Left ventricle myocardium inferior (tissue), 1 donor: ENCODE measurements around the gene LIN7B. TPM values are rescaled to one million over a fixed set of nuclear protein-coding genes. Genes with fewer than 3 reads are reported as not detected.
"Not testable (repeated sequence)": the region's sequence is repeated elsewhere in the genome, so short reads cannot be mapped to it uniquely, and the experiment has no call there.

Source experiments
- DNase-seq: peaks from one replicate; pipeline ENCODE4 v3.0.0-alpha.2; 2020
- H3K27ac ChIP-seq: fragments of 200-600 bp; replicated peaks from 2 replicates; pipeline ENCODE4 v1.8.0; 2021
- H3K27me3 ChIP-seq: fragments of 200-600 bp; 2 replicates; pipeline ENCODE4 v1.8.0; 2021; ENCODE audit warnings: low read depth
- H3K36me3 ChIP-seq: fragments of 200-600 bp; 2 replicates; pipeline ENCODE4 v1.8.0; 2021
- H3K4me1 ChIP-seq: fragments of 200-600 bp; 2 replicates; pipeline ENCODE4 v1.8.0; 2021
- H3K4me3 ChIP-seq: fragments of 200-600 bp; 2 replicates; pipeline ENCODE4 v1.8.0; 2021; ENCODE audit warnings: mild to moderate bottlenecking, moderate library complexity
- H3K9me3 ChIP-seq: fragments of 200-600 bp; replicated peaks from 2 replicates; pipeline ENCODE4 v1.8.0; 2021
- CTCF ChIP-seq: fragments of 200-600 bp; IDR thresholded peaks from 2 replicates; pipeline ENCODE4 v1.8.0; 2021; ENCODE audit warnings: antibody characterized with exemption, mild to moderate bottlenecking, borderline replicate concordance
- intact Hi-C: fragments of 100-400 bp; cut with micrococcal nuclease; formaldehyde crosslinking; loops from one replicate; pipeline ENCODE4 v1.11.0; 2022
- total RNA-seq: library from RNA; stranded (reverse); fragmentation: NEBNext Ultra II Directional; extraction: Animal tissue kit (Norgen Biotek cat#: 25700); gene quantifications from one replicate; pipeline ENCODE4 v1.2.1, GENCODE V29; 2021
- donor health status: DM: no; HTN: yes; CAD: no; lungs with severe emphysema.

The LIN7B gene
- total RNA-seq, 1 donor from 2014 or later = 23.4 TPM

DNA sequence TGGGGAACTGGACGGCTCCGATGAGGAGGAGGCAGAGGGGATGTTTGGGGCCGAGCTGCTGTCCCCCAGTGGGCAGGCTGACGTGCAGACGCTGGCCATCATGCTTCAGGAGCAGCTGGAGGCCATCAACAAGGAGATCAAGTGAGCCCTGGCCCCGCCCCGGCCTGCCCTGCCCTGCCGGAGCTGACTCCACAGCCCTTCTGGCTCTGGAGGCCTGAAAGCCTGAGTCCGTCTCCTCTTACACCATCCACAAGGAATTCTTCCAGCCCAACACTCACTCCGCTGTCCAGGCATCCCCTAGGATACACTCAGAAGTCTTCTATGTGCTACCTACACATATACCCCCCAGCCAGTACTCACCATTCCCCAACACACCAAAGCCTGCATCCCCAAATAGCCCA is 22.6 kb downstream of the LIN7B start:
- peak; percentile 85 for DNase-seq
- H3K9me3 ChIP-seq = no peaks in the 10 kb centered on the region
- H3K27me3 ChIP-seq = no peaks in the 10 kb centered on the region
- peaks cover 22% of the 10 kb centered on the region for H3K4me1 ChIP-seq
- H3K27ac ChIP-seq = peak overlapping the region; percentile 82
- peak overlapping the region; percentile 21 for H3K4me3 ChIP-seq
- H3K36me3 ChIP-seq = no peaks in the 10 kb centered on the region
- intact Hi-C loops = no loop called here
- no peak for TF ChIP-seq CTCF

DNA sequence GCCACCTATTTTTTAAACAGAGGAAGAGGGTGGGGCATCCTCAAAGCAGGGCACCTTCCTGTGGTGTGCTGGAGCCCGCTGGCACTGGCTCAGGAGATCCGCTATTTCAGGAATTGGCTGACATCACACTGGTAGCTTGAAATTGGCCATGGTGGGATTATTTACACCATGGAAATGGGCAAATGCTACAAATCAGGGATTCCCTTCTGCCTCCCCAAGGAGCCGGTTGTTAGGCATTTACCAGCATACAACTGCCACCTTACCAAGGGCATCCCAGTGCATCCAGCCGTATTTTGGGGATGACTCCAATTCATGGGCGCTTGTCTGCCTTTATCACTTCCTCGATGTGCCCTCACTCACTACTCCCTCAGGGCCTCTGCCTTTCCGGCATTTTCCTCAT is 26.8 kb downstream of the LIN7B start:
- Histone ChIP-seq H3K4me3 (no peak overlapping the region), H3K27ac (no peak overlapping the region), H3K27me3 (no peaks in the 10 kb centered on the region), H3K4me1 (peaks cover 29% of the 10 kb centered on the region), H3K9me3 (no peaks in the 10 kb centered on the region), H3K36me3 (no peaks in the 10 kb centered on the region)
- no peak for TF ChIP-seq CTCF
- no peak for DNase-seq
- intact Hi-C loops = no loop called here

DNA sequence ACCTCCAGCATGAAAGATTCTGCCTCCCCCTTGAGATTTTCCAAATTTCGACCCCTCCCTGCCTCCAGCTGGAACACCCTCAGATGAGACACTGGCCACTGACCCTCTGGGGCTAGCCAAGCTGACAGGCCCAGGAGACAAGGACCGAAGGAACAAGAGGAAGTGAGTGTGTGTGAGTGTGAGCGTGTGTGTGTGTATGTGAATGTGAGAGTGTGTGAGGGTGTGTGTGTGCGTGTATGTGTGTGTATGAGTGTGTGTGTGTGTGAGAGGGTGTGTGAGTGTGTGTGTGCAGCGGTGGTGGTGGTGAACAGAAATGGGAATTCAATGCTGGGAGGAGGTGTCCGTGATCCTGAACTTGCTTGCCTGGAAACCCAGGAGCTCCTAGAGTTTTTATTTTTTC is 27.2 kb downstream of the LIN7B start:
- Histone ChIP-seq H3K36me3 (no peaks in the 10 kb centered on the region), H3K27me3 (no peaks in the 10 kb centered on the region), H3K4me3 (no peak overlapping the region), H3K9me3 (no peaks in the 10 kb centered on the region), H3K4me1 (peaks cover 29% of the 10 kb centered on the region), H3K27ac (no peak overlapping the region)
- intact Hi-C loops = no loop called here
- no peak for DNase-seq
- no peak for TF ChIP-seq CTCF

DNA sequence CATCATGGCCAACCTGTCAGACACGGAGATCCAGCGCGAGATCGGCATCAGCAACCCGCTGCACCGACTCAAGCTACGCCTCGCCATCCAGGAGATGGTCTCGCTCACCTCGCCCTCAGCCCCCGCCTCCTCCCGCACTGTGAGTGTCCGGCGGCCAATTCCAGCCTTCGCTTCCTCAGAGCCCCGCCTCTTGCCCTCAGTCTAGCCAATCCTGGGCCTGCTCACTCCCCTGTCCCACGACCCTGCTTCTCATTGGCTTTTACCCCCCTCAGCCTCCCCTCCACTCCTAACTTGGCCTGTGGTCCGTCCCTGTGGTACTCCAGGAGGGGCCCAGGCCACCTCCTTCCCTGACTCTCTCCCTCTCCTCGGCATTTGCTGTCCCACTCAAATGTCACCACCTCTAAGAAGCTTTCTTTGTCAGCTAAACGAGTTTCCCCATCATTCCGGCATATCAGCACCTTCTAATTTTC is 28.7 kb downstream of the LIN7B start:
- Histone ChIP-seq H3K4me3 (peak overlapping the region; percentile 70), H3K27ac (peak overlapping the region; percentile 31), H3K36me3 (no peaks in the 10 kb centered on the region), H3K4me1 (peaks cover 37% of the 10 kb centered on the region), H3K27me3 (no peaks in the 10 kb centered on the region), H3K9me3 (no peaks in the 10 kb centered on the region)
- no peak for TF ChIP-seq CTCF
- DNase-seq = peak; percentile 92
- intact Hi-C loops = no loop called here

GRCh38 chr19:49145573-49146407 is 31.6 kb downstream of the LIN7B start:
- Histone ChIP-seq H3K9me3 (no peaks in the 10 kb centered on the region), H3K27ac (peak overlapping the region; percentile 25), H3K4me1 (peaks cover 64% of the 10 kb centered on the region), H3K27me3 (no peaks in the 10 kb centered on the region), H3K36me3 (no peaks in the 10 kb centered on the region), H3K4me3 (peak overlapping the region; percentile 46)
- TF ChIP-seq CTCF = peak; percentile 92
- DNase-seq = peak; percentile 84
- intact Hi-C loops = no loop called here

- peak overlapping the region; percentile 18 for H3K27ac ChIP-seq
- intact Hi-C loops, H3K4me3 ChIP-seq, DNase-seq, H3K36me3 ChIP-seq, H3K27me3 ChIP-seq, H3K9me3 ChIP-seq: not testable (repeated sequence)
- H3K4me1 ChIP-seq = peaks cover 70% of the 10 kb centered on the region
Observed at GRCh38 chr19:49146408-49146770, 32.2 kb downstream of the LIN7B start.
